KMS-11 (cell line): ENCODE results near the gene NTMT2.

Source experiments
- H2AFZ ChIP-seq: fragments of 200-600 bp; sonication (generic); 2 replicates; pipeline ENCODE4 v1.6.1; 2016; ENCODE audit warnings: antibody characterized with exemption, mixed run types, low read depth
- H3K27ac ChIP-seq: fragments of 200-600 bp; sonication (generic); 2 replicates; pipeline ENCODE4 v1.6.1; 2016; ENCODE audit warnings: mild to moderate bottlenecking, mixed run types
- H3K27me3 ChIP-seq: fragments of 200-600 bp; sonication (generic); 2 replicates; pipeline ENCODE4 v1.6.1; 2017; ENCODE audit warnings: mild to moderate bottlenecking, low read depth, mixed run types, moderate library complexity; ENCODE audit not compliant: insufficient read depth
- H3K36me3 ChIP-seq: fragments of 200-600 bp; sonication (generic); 2 replicates; pipeline ENCODE4 v1.6.1; 2017; ENCODE audit warnings: mild to moderate bottlenecking, mixed run types; ENCODE audit not compliant: insufficient read depth
- H3K4me1 ChIP-seq: fragments of 200-600 bp; sonication (generic); 2 replicates; pipeline ENCODE4 v1.6.1; 2016; ENCODE audit warnings: mild to moderate bottlenecking, low read depth, mixed run types; ENCODE audit not compliant: poor library complexity, severe bottlenecking
- H3K4me2 ChIP-seq: fragments of 200-600 bp; sonication (generic); 2 replicates; pipeline ENCODE4 v1.7.0; 2016; ENCODE audit warnings: mild to moderate bottlenecking, mixed run types
- H3K4me3 ChIP-seq: fragments of 200-600 bp; sonication (generic); IDR thresholded peaks from 2 replicates; pipeline ENCODE4 v1.6.1; 2017; ENCODE audit warnings: low read depth, low read length, mixed read lengths; ENCODE audit not compliant: insufficient read depth
- H3K79me2 ChIP-seq: fragments of 200-600 bp; sonication (generic); 2 replicates; pipeline ENCODE4 v1.6.1; 2016; ENCODE audit warnings: low read depth, mixed run types; ENCODE audit not compliant: insufficient read depth
- H3K9ac ChIP-seq: fragments of 200-600 bp; sonication (generic); 2 replicates; pipeline ENCODE4 v1.6.1; 2016; ENCODE audit warnings: mild to moderate bottlenecking, mixed run types
- H4K20me1 ChIP-seq: fragments of 200-600 bp; sonication (generic); 2 replicates; pipeline ENCODE4 v1.6.1; 2016; ENCODE audit warnings: mild to moderate bottlenecking, mixed run types; ENCODE audit not compliant: insufficient read depth
- TF ChIP-seq, protein P1 (sequence below): fragments of 200-600 bp; sonication (generic); conservative IDR thresholded peaks from 2 replicates; pipeline ENCODE4 v1.6.1; 2017; ENCODE audit warnings: low read depth, mild to moderate bottlenecking, antibody characterized with exemption, low read length, moderate library complexity, mixed read lengths

The NTMT2 gene

DNA sequence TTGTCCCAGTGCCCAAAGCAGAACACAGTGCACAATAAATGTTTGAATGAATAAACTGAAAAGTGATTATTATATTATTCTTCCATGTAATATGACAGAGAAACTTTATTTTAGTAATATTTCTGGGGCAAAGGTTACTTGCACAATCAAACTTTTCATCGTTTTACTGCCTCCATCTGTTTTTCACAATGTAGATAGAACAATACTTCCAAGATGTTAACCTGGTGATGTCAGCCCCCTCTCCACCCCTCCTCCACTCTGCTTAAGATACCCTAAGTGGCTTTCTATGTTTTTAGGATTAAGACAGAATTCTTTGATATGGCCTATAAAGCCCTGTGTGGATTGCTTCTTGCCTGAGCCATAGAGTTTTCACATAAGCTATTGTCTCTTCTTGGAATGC is 13.8 kb upstream of the NTMT2 start:
- no peaks in the 10 kb centered on the region for H3K36me3 ChIP-seq
- no peak overlapping the region for H3K27ac ChIP-seq
- H4K20me1 ChIP-seq, result no peaks in the 10 kb centered on the region
- H3K4me3 ChIP-seq, result no peak overlapping the region
- no peak overlapping the region for H3K9ac ChIP-seq
- no peaks in the 10 kb centered on the region for H3K27me3 ChIP-seq
- no peak overlapping the region for H2AFZ ChIP-seq
- no peaks in the 10 kb centered on the region for H3K4me1 ChIP-seq
- TF ChIP-seq, protein P1, sequence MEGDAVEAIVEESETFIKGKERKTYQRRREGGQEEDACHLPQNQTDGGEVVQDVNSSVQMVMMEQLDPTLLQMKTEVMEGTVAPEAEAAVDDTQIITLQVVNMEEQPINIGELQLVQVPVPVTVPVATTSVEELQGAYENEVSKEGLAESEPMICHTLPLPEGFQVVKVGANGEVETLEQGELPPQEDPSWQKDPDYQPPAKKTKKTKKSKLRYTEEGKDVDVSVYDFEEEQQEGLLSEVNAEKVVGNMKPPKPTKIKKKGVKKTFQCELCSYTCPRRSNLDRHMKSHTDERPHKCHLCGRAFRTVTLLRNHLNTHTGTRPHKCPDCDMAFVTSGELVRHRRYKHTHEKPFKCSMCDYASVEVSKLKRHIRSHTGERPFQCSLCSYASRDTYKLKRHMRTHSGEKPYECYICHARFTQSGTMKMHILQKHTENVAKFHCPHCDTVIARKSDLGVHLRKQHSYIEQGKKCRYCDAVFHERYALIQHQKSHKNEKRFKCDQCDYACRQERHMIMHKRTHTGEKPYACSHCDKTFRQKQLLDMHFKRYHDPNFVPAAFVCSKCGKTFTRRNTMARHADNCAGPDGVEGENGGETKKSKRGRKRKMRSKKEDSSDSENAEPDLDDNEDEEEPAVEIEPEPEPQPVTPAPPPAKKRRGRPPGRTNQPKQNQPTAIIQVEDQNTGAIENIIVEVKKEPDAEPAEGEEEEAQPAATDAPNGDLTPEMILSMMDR, result no peak
- H3K79me2 ChIP-seq, result no peaks in the 10 kb centered on the region
- H3K4me2 ChIP-seq, result no peak overlapping the region

DNA sequence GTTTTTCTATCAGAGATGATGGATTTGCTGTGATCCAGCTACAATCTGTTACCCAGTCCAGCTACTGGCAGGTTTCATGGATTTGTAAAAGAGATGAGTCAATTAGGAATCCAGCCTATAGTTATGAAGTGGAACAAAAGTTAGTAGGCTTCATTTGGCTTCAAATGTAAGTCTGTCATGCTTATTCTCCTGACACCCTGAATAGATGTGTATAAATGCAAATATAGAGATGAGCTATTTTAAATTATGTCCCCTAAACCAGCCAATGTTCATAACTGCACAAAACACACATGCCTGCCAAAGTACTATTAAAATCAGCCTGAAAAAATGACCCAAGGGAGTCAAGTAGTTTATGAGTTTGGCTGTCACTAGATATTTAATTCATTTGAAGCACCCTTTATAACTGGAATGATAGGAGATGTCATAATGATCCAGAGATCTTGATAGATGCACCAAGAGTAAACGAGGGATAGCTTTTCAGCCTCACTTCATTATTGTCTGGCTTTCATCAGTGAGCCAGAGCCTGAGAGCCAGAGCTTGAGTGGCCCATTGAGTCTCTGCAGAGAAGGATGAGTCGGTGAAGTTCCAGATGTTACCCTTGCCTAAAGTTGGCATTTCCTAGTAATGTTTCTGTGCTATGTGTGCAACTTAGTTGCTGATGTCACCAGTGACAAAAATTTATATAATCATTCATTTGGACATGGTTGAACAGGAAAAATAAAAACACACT is 11.8 kb upstream of the NTMT2 start:
- no peaks in the 10 kb centered on the region for H3K4me1 ChIP-seq
- H3K4me3 ChIP-seq, result no peak overlapping the region
- H2AFZ ChIP-seq, result no peak overlapping the region
- no peaks in the 10 kb centered on the region for H3K79me2 ChIP-seq
- no peak overlapping the region for H3K4me2 ChIP-seq
- H3K27ac ChIP-seq, result no peak overlapping the region
- no peaks in the 10 kb centered on the region for H3K36me3 ChIP-seq
- no peaks in the 10 kb centered on the region for H3K27me3 ChIP-seq
- H4K20me1 ChIP-seq, result no peaks in the 10 kb centered on the region
- H3K9ac ChIP-seq, result no peak overlapping the region
- TF ChIP-seq, protein P1, result no peak

DNA sequence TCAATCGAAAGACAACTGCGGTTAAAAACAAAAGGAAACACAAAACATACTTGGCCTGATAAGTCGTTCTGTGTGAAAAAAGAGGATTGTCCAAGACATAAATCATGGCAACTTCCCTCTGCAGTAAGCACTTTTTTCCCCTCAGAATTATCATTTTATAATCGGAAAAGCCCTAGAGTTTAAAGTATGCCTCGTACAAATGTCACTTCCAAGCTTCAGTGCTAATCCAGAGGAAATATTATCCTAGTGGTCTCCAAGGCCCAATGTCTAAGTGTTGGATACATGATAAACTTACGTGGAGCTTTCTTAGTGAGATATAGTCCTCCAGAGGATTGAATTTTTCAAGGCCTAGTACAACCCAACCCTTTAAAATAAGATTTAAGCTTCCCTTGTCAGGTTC is 11.2 kb upstream of the NTMT2 start:
- no peak overlapping the region for H3K27ac ChIP-seq
- no peaks in the 10 kb centered on the region for H3K27me3 ChIP-seq
- no peak overlapping the region for H2AFZ ChIP-seq
- no peak overlapping the region for H3K4me2 ChIP-seq
- TF ChIP-seq, protein P1, result no peak
- H4K20me1 ChIP-seq, result no peaks in the 10 kb centered on the region
- H3K4me1 ChIP-seq, result no peaks in the 10 kb centered on the region
- no peaks in the 10 kb centered on the region for H3K79me2 ChIP-seq
- H3K4me3 ChIP-seq, result no peak overlapping the region
- H3K36me3 ChIP-seq, result no peaks in the 10 kb centered on the region
- no peak overlapping the region for H3K9ac ChIP-seq

DNA sequence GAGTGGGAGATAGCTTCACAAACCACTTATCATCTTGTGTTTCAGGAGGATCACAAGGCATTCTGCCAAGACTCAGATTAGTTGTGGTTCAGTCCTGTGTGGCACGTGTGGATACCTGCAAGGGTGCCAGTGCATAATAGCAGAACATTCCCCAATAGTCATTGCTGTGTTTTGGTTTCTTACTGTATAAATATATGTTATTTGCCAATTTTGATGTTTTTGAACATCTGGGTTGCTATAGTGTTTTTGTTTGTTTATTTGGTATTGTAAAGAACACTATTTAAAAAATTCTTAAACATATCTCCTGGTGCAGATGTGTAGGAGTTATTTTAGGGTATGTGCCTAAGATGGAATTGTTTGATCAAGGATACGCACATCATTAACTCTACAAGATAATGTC is 5.4 kb upstream of the NTMT2 start:
- Histone ChIP-seq H3K4me3 (no peak overlapping the region), H3K9ac (no peak overlapping the region), H3K27me3 (no peaks in the 10 kb centered on the region), H3K4me2 (no peak overlapping the region), H4K20me1 (no peaks in the 10 kb centered on the region), H3K27ac (no peak overlapping the region), H3K4me1 (no peaks in the 10 kb centered on the region), H2AFZ (no peak overlapping the region), H3K36me3 (no peaks in the 10 kb centered on the region), H3K79me2 (no peaks in the 10 kb centered on the region)
- TF ChIP-seq, protein P1, result no peak
